ENCODE data around the gene USP13.

USP13 gene

DNA sequence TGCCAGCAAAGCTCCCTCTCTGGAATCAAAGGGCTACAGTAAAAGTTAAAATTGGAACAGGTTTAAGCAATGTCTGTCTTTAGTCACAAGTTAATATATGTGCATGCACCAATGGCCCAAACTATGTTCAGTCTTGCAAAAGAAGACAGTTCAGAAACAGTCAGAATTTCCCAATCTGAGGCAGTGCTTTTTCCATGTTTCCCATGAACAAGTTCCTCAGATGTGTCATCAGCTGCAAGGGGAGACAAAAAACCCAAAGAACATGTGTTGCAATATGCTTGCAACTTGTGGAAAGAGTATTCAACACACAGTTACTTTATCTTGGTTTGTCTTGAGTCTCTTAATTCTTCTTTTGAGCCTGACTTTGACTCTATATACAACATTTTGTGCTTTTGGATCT is 148.4 kb downstream of the USP13 start:
- peak; percentile 75 for DNase-seq (ENCODE audit: low read depth)

DNA sequence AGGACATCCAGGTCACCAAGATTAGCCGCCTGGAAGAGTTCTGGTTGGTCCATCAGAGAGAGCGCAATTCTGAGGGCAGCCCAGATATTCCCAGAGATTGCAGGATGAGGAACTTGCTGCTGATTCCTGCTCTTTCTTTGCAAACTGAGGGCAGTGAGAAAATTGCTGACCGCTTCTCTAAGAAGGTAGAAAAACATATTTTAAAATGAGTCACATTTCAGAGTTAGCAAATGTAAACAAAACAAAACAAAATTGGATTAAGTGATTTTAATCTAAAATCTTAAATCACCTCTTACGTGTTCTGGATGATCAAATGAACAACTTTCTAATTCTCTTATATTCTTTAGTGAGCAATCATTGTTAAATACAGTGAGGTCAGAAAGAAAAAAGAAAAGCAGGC is 149.0 kb downstream of the USP13 start:
- DNase-seq (ENCODE audit: low read depth), result no peak

DNA sequence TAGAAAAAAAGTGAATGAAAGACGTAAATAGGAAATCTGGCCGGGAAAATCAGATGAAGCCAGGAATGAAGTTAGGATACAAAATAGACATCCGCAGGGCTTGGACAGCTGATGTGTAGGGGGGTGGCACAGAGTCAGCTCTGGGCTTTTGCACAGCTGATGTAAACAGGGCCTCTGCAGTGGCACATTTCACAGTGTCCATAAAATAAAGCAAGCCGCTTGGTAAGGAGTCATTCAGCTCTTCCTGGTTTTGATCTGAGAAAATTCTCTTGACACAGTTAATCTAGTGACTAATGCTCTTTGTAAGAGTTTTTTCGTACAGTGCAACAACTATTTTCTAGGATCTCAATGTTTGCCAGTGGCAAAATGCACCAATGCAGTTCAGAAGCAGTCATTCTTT is 153.3 kb downstream of the USP13 start:
- DNase-seq (ENCODE audit: low read depth), result no peak

GRCh38 chr3:179807588-179807987 is 154.7 kb downstream of the USP13 start:
- no peak for DNase-seq (ENCODE audit: low read depth)

GRCh38 chr3:179809639-179810038 is 156.8 kb downstream of the USP13 start:
- DNase-seq (ENCODE audit: low read depth), result no peak

DNA sequence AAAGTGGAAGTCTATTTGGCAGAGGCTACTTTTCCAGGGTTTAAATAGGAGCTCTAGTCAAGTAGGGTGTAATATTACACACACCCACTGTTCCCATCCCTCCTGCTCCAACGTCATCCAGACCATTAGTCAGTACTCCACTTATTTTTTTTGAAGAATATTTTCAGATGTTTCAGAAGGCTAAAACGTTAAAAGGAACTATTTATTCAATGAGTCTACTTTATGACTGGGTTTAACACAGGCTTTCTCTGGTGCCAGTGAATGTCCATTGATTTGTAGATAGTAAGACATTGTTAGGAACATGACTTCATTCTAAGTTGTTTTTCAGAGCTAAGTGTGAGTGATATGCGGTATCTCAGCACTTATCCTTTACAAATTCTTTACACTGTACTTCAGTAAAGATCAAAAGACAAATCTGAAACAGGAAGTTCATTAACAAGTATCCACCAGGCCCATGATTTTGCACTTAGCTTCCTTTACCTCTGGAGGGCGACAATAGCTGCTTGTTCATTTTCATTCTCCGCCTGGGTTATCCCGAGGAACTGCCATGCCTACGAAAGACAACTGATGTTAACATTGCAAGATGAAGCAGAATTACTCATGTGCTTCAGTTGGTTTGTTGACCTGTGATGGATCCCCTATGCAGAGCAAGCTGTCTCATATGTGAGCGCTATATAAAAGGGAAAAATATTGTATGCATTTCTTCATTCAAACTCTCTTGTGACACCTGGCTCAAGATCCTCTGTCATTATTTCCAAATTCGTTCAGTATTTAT is 158.7 kb downstream of the USP13 start:
- peak; percentile 45 for DNase-seq (ENCODE audit: low read depth)

GRCh38 chr3:179812096-179812382 is 159.2 kb downstream of the USP13 start:
- DNase-seq (ENCODE audit: low read depth), result no peak

GRCh38 chr3:179819379-179819778 is 166.5 kb downstream of the USP13 start:
- DNase-seq (ENCODE audit: low read depth), result no peak

GRCh38 chr3:179822296-179822695 is 169.5 kb downstream of the USP13 start:
- no peak for DNase-seq (ENCODE audit: low read depth)

GRCh38 chr3:179825527-179826246 is 172.8 kb downstream of the USP13 start:
- DNase-seq (ENCODE audit: low read depth), result no peak

DNA sequence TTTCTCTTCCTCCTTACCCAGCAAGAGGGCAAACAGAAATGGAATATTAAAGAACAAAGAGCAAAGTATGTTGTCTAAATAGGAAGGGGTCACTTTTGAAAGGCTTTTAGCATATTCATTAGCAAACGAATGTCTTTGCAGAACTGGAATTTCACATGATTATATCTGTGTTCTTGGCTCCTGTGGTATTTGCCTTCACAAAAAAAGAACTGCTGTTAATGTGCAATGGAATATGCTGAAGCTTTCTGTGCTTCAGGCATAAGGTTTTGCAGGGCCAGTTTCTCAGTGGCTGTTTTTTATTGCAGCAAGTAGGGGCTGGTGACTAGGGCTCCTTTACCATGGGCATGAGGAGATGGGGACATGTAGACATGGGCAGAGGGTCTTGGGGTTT is 173.4 kb downstream of the USP13 start:
- no peak for DNase-seq (ENCODE audit: low read depth)

GRCh38 chr3:179828738-179829137 is 175.9 kb downstream of the USP13 start:
- no peak for DNase-seq (ENCODE audit: low read depth)

DNA sequence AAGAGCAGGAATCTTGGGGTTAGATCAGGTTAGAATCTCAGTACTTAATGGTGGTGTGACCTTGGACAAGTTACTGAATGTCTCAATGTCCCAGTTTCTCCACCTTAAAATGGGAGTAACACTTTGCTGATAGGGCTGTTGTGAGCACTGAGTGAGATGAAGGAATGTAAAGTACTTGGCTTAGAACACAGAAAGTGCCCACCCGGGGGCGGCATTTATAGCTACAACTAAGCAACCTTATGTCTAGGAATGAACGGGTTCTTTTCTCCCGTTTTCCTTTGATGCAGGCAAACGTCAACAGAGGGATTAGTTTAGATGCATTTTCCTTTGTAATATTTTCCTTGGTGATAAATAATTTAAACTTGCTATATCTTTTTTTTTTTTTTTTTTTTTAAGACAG is 176.6 kb downstream of the USP13 start:
- DNase-seq (ENCODE audit: low read depth), result no peak

- no peak for DNase-seq (ENCODE audit: low read depth)
These were observed 179.6 kb downstream of the USP13 start for GRCh38 chr3:179832333-179832854.

DNA sequence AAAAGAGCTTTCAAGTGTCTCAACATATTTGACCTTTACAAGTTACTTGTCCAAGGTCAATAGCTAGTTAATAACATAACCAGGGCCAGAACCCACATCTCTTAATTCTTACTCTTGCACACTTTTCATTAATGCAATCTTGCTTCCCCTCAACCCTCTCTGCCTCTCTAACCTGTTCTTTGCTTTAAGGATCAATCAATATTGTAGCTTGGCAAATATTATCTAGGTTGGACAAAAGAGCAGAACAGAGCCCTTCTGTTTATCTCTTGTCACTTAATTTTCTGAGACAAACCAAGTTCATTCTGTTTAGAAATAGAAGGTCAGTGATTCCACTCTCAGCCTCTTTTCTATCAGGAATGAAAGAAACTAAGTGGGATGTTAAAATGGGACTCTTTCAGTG is 180.5 kb downstream of the USP13 start:
- no peak for DNase-seq (ENCODE audit: low read depth)

DNA sequence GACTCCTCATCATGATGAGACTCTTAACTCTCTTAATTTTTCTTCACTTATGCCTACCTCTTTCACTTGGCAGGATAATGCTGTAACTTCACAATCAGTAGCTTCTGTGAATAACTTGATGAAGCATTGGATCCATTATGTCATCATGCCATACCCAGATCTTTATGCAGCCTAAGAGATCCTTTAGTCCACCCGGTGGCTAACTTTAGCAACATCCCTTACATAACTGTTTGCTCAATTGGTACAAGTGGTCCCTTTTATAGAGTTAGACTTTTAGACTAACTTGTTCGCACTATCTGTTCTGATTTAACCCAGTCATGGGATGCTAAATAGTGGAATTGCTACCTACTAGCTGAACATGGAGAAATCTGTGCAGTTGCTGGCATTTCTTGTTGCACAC is 184.5 kb downstream of the USP13 start:
- DNase-seq (ENCODE audit: low read depth), result no peak
